Activated T-cell treated with anti-CD3 and anti-CD28 coated beads, Interleukin-2, amount 50 U/mL, for 24 hours (primary cell): Measurements from ENCODE around the gene QDPR.

ENCODE experiments used
- DNase-seq: peaks from one replicate; pipeline ENCODE4 v3.0.0-alpha.2; 2020
- H3K27ac Mint-ChIP-seq: 2 replicates; pipeline ENCODE4 v1.8.0; 2020; ENCODE audit warnings: mild to moderate bottlenecking, mixed read lengths
- H3K27me3 Mint-ChIP-seq: 2 replicates; pipeline ENCODE4 v1.8.0; 2020; ENCODE audit warnings: mixed read lengths
- H3K36me3 Mint-ChIP-seq: 2 replicates; pipeline ENCODE4 v1.8.0; 2020; ENCODE audit warnings: low read depth, mixed read lengths
- H3K4me1 Mint-ChIP-seq: 2 replicates; pipeline ENCODE4 v1.8.0; 2020; ENCODE audit warnings: low read depth, mixed read lengths
- H3K4me3 Mint-ChIP-seq: 2 replicates; pipeline ENCODE4 v1.8.0; 2020; ENCODE audit warnings: mild to moderate bottlenecking, moderate library complexity, mixed read lengths
- H3K9me3 Mint-ChIP-seq: 2 replicates; pipeline ENCODE4 v1.8.0; 2020; ENCODE audit warnings: mixed read lengths

QDPR gene

GRCh38 chr4:17511950-17512795 is at the start of gene QDPR:
TSS of gene QDPR (minus strand) at chr4:17512090. CDS start at chr4:17512054, 36 bp downstream.
- Mint-ChIP-seq H3K9me3 (no peaks in the 10 kb centered on the region), H3K27me3 (peaks cover 7% of the 10 kb centered on the region), H3K4me1 (peaks cover 31% of the 10 kb centered on the region), H3K27ac (peak within 1 kb of the TSS; percentile 90), H3K36me3 (peaks cover 43% of the 10 kb centered on the region), H3K4me3 (peak within 1 kb of the TSS; percentile 91)
- peak; percentile 88 for DNase-seq

- H3K27ac Mint-ChIP-seq: no peak overlapping the region
- no peaks in the 10 kb centered on the region for H3K9me3 Mint-ChIP-seq
- H3K27me3 Mint-ChIP-seq: no peaks in the 10 kb centered on the region
- H3K4me3 Mint-ChIP-seq: no peak overlapping the region
- no peak for DNase-seq
- H3K4me1 Mint-ChIP-seq: no peaks in the 10 kb centered on the region
- no peaks in the 10 kb centered on the region for H3K36me3 Mint-ChIP-seq
Measured at GRCh38 chr4:17561195-17561909, 49.5 kb upstream of the QDPR start.

- Mint-ChIP-seq H3K36me3 (no peaks in the 10 kb centered on the region), H3K9me3 (no peaks in the 10 kb centered on the region), H3K4me1 (no peaks in the 10 kb centered on the region), H3K4me3 (no peak overlapping the region), H3K27ac (no peak overlapping the region), H3K27me3 (no peaks in the 10 kb centered on the region)
- DNase-seq: no peak
Measured at GRCh38 chr4:17560065-17560673, 48.3 kb upstream of the QDPR start.

- H3K27me3 Mint-ChIP-seq: no peaks in the 10 kb centered on the region
- H3K4me3 Mint-ChIP-seq: no peak overlapping the region
- no peaks in the 10 kb centered on the region for H3K9me3 Mint-ChIP-seq
- H3K4me1 Mint-ChIP-seq: no peaks in the 10 kb centered on the region
- DNase-seq: no peak
- no peak overlapping the region for H3K27ac Mint-ChIP-seq
- no peaks in the 10 kb centered on the region for H3K36me3 Mint-ChIP-seq
Measured at GRCh38 chr4:17559709-17560048, 47.8 kb upstream of the QDPR start.

GRCh38 chr4:17558941-17559708 is 47.2 kb upstream of the QDPR start:
- Mint-ChIP-seq H3K4me3 (no peak overlapping the region), H3K9me3 (no peaks in the 10 kb centered on the region), H3K4me1 (no peaks in the 10 kb centered on the region), H3K36me3 (no peaks in the 10 kb centered on the region), H3K27me3 (no peaks in the 10 kb centered on the region), H3K27ac (no peak overlapping the region)
- DNase-seq: no peak

GRCh38 chr4:17557880-17558279 is 46.0 kb upstream of the QDPR start:
- H3K27ac Mint-ChIP-seq: no peak overlapping the region
- no peaks in the 10 kb centered on the region for H3K4me1 Mint-ChIP-seq
- no peaks in the 10 kb centered on the region for H3K36me3 Mint-ChIP-seq
- peaks cover 4% of the 10 kb centered on the region for H3K27me3 Mint-ChIP-seq
- H3K9me3 Mint-ChIP-seq: no peaks in the 10 kb centered on the region
- H3K4me3 Mint-ChIP-seq: no peak overlapping the region
- DNase-seq: no peak

GRCh38 chr4:17556498-17556897 is 44.6 kb upstream of the QDPR start:
- H3K9me3 Mint-ChIP-seq: no peaks in the 10 kb centered on the region
- H3K27me3 Mint-ChIP-seq: peaks cover 4% of the 10 kb centered on the region
- H3K4me3 Mint-ChIP-seq: no peak overlapping the region
- no peak overlapping the region for H3K27ac Mint-ChIP-seq
- no peaks in the 10 kb centered on the region for H3K36me3 Mint-ChIP-seq
- DNase-seq: no peak
- H3K4me1 Mint-ChIP-seq: no peaks in the 10 kb centered on the region

- Mint-ChIP-seq H3K36me3 (no peaks in the 10 kb centered on the region), H3K4me1 (no peaks in the 10 kb centered on the region), H3K9me3 (no peaks in the 10 kb centered on the region), H3K27me3 (peaks cover 4% of the 10 kb centered on the region), H3K4me3 (no peak overlapping the region), H3K27ac (no peak overlapping the region)
- no peak for DNase-seq
Measured at GRCh38 chr4:17554568-17554967, 42.7 kb upstream of the QDPR start.

- Mint-ChIP-seq H3K27ac (no peak overlapping the region), H3K9me3 (no peaks in the 10 kb centered on the region), H3K4me3 (no peak overlapping the region), H3K36me3 (no peaks in the 10 kb centered on the region), H3K4me1 (peaks cover 2% of the 10 kb centered on the region), H3K27me3 (peaks cover 4% of the 10 kb centered on the region)
- no peak for DNase-seq
Measured at GRCh38 chr4:17552427-17552826, 40.5 kb upstream of the QDPR start.

GRCh38 chr4:17550549-17550948 is 38.7 kb upstream of the QDPR start:
- Mint-ChIP-seq H3K36me3 (no peaks in the 10 kb centered on the region), H3K9me3 (no peaks in the 10 kb centered on the region), H3K27ac (no peak overlapping the region)

GRCh38 chr4:17546678-17547077 is 34.8 kb upstream of the QDPR start:
- H3K4me1 Mint-ChIP-seq: peaks cover 2% of the 10 kb centered on the region
- no peak overlapping the region for H3K27ac Mint-ChIP-seq
- no peaks in the 10 kb centered on the region for H3K9me3 Mint-ChIP-seq
- H3K27me3 Mint-ChIP-seq: peaks cover 14% of the 10 kb centered on the region
- H3K36me3 Mint-ChIP-seq: no peaks in the 10 kb centered on the region
- H3K4me3 Mint-ChIP-seq: no peak overlapping the region
- no peak for DNase-seq

More at GRCh38 chr4:17550549-17550948, 38.7 kb upstream of the QDPR start:
- Mint-ChIP-seq H3K27me3 (peaks cover 4% of the 10 kb centered on the region), H3K4me1 (peaks cover 2% of the 10 kb centered on the region), H3K4me3 (no peak overlapping the region)
- no peak for DNase-seq

- no peaks in the 10 kb centered on the region for H3K9me3 Mint-ChIP-seq
- no peak overlapping the region for H3K4me3 Mint-ChIP-seq
- no peak for DNase-seq
- no peak overlapping the region for H3K27ac Mint-ChIP-seq
- H3K36me3 Mint-ChIP-seq: no peaks in the 10 kb centered on the region
- peaks cover 2% of the 10 kb centered on the region for H3K4me1 Mint-ChIP-seq
- peaks cover 14% of the 10 kb centered on the region for H3K27me3 Mint-ChIP-seq
Measured at GRCh38 chr4:17546222-17546621, 34.3 kb upstream of the QDPR start.

GRCh38 chr4:17545374-17546140 is 33.7 kb upstream of the QDPR start:
- no peak for DNase-seq
- Mint-ChIP-seq H3K4me1 (peaks cover 2% of the 10 kb centered on the region), H3K27ac (no peak overlapping the region), H3K9me3 (no peaks in the 10 kb centered on the region), H3K36me3 (no peaks in the 10 kb centered on the region), H3K4me3 (no peak overlapping the region), H3K27me3 (peaks cover 17% of the 10 kb centered on the region)

GRCh38 chr4:17544831-17545234 is 32.9 kb upstream of the QDPR start:
- Mint-ChIP-seq H3K4me1 (peaks cover 2% of the 10 kb centered on the region), H3K9me3 (no peaks in the 10 kb centered on the region), H3K27ac (no peak overlapping the region), H3K27me3 (peaks cover 23% of the 10 kb centered on the region), H3K36me3 (no peaks in the 10 kb centered on the region), H3K4me3 (no peak overlapping the region)
- no peak for DNase-seq
